Keratinocyte (primary cell): ENCODE results near the gene CD274. TPM values are rescaled to one million over a fixed set of nuclear protein-coding genes. Genes with fewer than 3 reads are reported as not detected.
A peak's percentile ranks its signal among the peaks of the same experiment; 100 is the strongest.

ENCODE experiments used
- DNase-seq: peaks from one replicate; pipeline ENCODE4 v3.0.0-alpha.2; 2011; ENCODE audit warnings: low read depth, missing footprints, low spot score
- FAIRE-seq: peaks from 2 replicates; lab custom pipeline; 2011; peaks lifted over from hg19 to GRCh38; lab: Jason Lieb, UNC
- H2AFZ ChIP-seq: 2 replicates; pipeline ENCODE4 v1.6.0; 2012; ENCODE audit warnings: low read length, control low read depth, inconsistent platforms; ENCODE audit not compliant: control insufficient read depth
- H3K27ac ChIP-seq: 2 replicates; pipeline ENCODE4 v1.5.1; 2011; ENCODE audit warnings: low read length; ENCODE audit not compliant: control insufficient read depth, insufficient read depth
- H3K27me3 ChIP-seq: 3 replicates; pipeline ENCODE4 v1.6.0; 2011; ENCODE audit warnings: low read length; ENCODE audit not compliant: control insufficient read depth, insufficient read depth; ENCODE audit errors: extremely low read depth
- H3K36me3 ChIP-seq, 2 experiments: 2 replicates in 1 of 2; 3 replicates in 1 of 2; pipeline ENCODE4 v1.5.1; 2011; ENCODE audit warnings: low read length in 2 of 2, mild to moderate bottlenecking in 1 of 2; ENCODE audit not compliant: control insufficient read depth in 2 of 2, insufficient read depth in 2 of 2; ENCODE audit errors: extremely low read depth in 1 of 2
- H3K4me1 ChIP-seq: 3 replicates; pipeline ENCODE4 v1.5.1; 2011; ENCODE audit warnings: low read length; ENCODE audit not compliant: control insufficient read depth, insufficient read depth; ENCODE audit errors: extremely low read depth
- H3K4me2 ChIP-seq: 3 replicates; pipeline ENCODE4 v1.6.0; 2011; ENCODE audit warnings: low read depth, low read length; ENCODE audit not compliant: control insufficient read depth, insufficient read depth; ENCODE audit errors: extremely low read depth
- H3K4me3 ChIP-seq, 3 experiments: fragments of 200-600 bp in 1 of 3; sonication (generic) in 1 of 3; 2 replicates in 2 of 3; 3 replicates in 1 of 3; pipeline ENCODE4 v1.5.1; 2011 to 2016; ENCODE audit warnings: low read length in 3 of 3, mild to moderate bottlenecking in 3 of 3, control low read depth in 2 of 3, inconsistent platforms in 1 of 3, low read depth in 1 of 3, mixed read lengths in 1 of 3, mixed run types in 1 of 3, moderate library complexity in 1 of 3; ENCODE audit not compliant: control insufficient read depth in 2 of 3, insufficient read depth in 2 of 3; ENCODE audit errors: extremely low read depth in 1 of 3
- H3K79me2 ChIP-seq: 2 replicates; pipeline ENCODE4 v1.6.0; 2012; ENCODE audit warnings: low read length; ENCODE audit not compliant: control insufficient read depth, insufficient read depth
- H3K9ac ChIP-seq: 3 replicates; pipeline ENCODE4 v1.6.0; 2011; ENCODE audit warnings: low read length; ENCODE audit not compliant: control insufficient read depth, insufficient read depth; ENCODE audit errors: extremely low read depth
- H3K9me1 ChIP-seq: 3 replicates; pipeline ENCODE4 v1.6.0; 2011; ENCODE audit warnings: low read length; ENCODE audit not compliant: control insufficient read depth, insufficient read depth; ENCODE audit errors: extremely low read depth
- H3K9me3 ChIP-seq: 2 replicates; pipeline ENCODE4 v1.5.1; 2012; ENCODE audit warnings: low read depth, low read length; ENCODE audit not compliant: control insufficient read depth
- H4K20me1 ChIP-seq: 3 replicates; pipeline ENCODE4 v1.6.0; 2011; ENCODE audit warnings: low read length; ENCODE audit not compliant: control insufficient read depth, insufficient read depth; ENCODE audit errors: extremely low read depth
- EZH2 ChIP-seq: IDR thresholded peaks from one replicate; pipeline ENCODE4 v1.6.1; 2012; ENCODE audit warnings: inconsistent platforms, mild to moderate bottlenecking, low read length, moderate library complexity
- dilution Hi-C: fragments of 300-500 bp; cut with MboI; formaldehyde crosslinking; loops from one replicate; pipeline ENCODE4 v1.7.0; 2020; ENCODE audit warnings: low sequenced_read_pairs; ENCODE audit not compliant: extremely low pct_ligation_motif_present
- polyA plus RNA-seq, 5 experiments: library from polyadenylated mRNA; depleted of rRNA in 3 of 5; stranded (reverse) in 3 of 5; stranded (forward) in 1 of 5; unstranded in 1 of 5; fragments of >200 nt; gene quantifications; 1 replicate in 1 of 5; 2 replicates in 3 of 5; 3 replicates in 1 of 5; pipeline versions ENCODE4 v1.2.1 to v1.2.3, GENCODE V29; 2011 to 2012; ENCODE audit warnings: missing spikeins in 2 of 5, low read depth in 1 of 5, low replicate concordance in 1 of 5
- TF ChIP-seq, protein P1 (sequence below), 3 experiments: IDR thresholded peaks in 1 of 3; conservative IDR thresholded peaks in 1 of 3; optimal IDR thresholded peaks in 1 of 3; 2 replicates in 2 of 3; 3 replicates in 1 of 3; pipeline versions ENCODE3 to v1.5.1; 2011; ENCODE audit warnings: low read length in 3 of 3, mild to moderate bottlenecking in 3 of 3, moderate library complexity in 2 of 3, control low read depth in 1 of 3, inconsistent platforms in 1 of 3; ENCODE audit not compliant: insufficient read depth in 2 of 3; ENCODE audit errors: extremely low read depth in 1 of 3

The CD274 gene
- polyA plus RNA-seq, 1 donor (not counting 4 experiments of a cell fraction or from before 2014, with no cell fraction given), result 36.3 TPM

DNA sequence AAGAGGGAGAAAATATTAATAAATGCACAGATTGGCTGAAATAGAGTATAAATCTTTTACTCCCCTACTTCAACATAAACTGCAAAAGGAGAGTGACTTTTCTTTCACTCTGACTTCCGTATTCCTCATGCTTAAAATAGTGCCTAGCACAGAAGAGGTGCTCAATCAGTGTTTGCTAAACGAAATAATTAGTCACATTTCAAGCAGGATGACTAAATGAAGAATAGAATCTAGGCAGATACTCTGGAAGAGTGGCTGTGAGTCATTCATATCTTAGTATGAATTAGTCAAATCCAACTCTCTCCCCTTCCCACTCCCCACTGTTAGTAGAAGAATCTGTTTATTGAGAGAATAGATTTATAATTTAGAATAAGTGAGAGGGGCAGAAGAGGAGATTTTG is 4.8 kb downstream of the CD274 start:
- TF ChIP-seq, protein P1, sequence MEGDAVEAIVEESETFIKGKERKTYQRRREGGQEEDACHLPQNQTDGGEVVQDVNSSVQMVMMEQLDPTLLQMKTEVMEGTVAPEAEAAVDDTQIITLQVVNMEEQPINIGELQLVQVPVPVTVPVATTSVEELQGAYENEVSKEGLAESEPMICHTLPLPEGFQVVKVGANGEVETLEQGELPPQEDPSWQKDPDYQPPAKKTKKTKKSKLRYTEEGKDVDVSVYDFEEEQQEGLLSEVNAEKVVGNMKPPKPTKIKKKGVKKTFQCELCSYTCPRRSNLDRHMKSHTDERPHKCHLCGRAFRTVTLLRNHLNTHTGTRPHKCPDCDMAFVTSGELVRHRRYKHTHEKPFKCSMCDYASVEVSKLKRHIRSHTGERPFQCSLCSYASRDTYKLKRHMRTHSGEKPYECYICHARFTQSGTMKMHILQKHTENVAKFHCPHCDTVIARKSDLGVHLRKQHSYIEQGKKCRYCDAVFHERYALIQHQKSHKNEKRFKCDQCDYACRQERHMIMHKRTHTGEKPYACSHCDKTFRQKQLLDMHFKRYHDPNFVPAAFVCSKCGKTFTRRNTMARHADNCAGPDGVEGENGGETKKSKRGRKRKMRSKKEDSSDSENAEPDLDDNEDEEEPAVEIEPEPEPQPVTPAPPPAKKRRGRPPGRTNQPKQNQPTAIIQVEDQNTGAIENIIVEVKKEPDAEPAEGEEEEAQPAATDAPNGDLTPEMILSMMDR (optimal IDR thresholded peaks at IDR 0.05 in 1 of 3, IDR thresholded peaks at IDR 0.05 in 1 of 3, conservative IDR thresholded peaks at IDR 0.05 in 1 of 3; ENCODE audit: extremely low read depth in 1 of 3, insufficient read depth in 2 of 3, low read length in 3 of 3), result no peak
- TF ChIP-seq EZH2, result no peak
- Histone ChIP-seq H3K4me3 (peak overlapping the region in 1 of 3 experiments; percentile 26), H3K36me3 (peaks cover 6 to 19% of the 10 kb centered on the region in 2 experiments), H3K27me3 (no peaks in the 10 kb centered on the region), H3K4me1 (peaks cover 40% of the 10 kb centered on the region), H4K20me1 (no peaks in the 10 kb centered on the region), H3K27ac (peak overlapping the region; percentile 50), H3K9me3 (no peaks in the 10 kb centered on the region), H3K9me1 (no peaks in the 10 kb centered on the region), H3K9ac (peak overlapping the region; percentile 11), H2AFZ (no peak overlapping the region), H3K4me2 (peak overlapping the region; percentile 99), H3K79me2 (peaks cover 96% of the 10 kb centered on the region)
- FAIRE-seq, result peak; percentile 95
- no peak for DNase-seq
- dilution Hi-C loops, result no loop called here

DNA sequence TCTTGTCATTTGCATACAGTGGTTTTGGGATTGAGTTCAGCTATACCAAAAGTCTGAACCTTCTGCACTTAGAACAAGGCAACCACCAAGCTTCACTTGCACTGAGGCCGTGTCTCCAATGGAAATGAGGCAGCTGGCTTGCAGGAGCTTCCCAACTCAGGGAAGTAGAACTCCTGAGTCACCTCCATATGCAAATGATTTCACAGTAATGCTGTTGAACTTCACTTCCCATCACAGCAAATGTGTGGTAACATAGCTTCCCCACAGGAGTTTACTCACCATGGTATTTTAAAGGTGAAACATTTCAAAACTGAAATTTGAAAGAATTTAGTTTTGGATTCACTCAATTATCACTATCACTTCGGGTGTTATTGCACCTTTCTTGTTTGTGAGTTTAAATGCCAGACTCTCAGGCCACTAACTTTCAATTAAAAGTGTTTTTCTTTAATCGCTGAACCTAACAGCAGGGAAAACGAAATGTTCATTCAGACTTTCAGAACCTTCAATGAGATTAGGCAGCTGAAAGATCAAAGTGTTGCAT is 9.0 kb downstream of the CD274 start:
- no peak for DNase-seq
- no peaks in the 10 kb centered on the region for H3K9me1 ChIP-seq
- peak; percentile 86 for FAIRE-seq

More for the DNA sequence above, 9.0 kb downstream of the CD274 start:
- Histone ChIP-seq H3K9me3 (no peaks in the 10 kb centered on the region), H4K20me1 (no peaks in the 10 kb centered on the region), H3K4me1 (peaks cover 19% of the 10 kb centered on the region), H3K27ac (no peak overlapping the region), H3K4me3 (no peak overlapping the region), H2AFZ (no peak overlapping the region), H3K27me3 (no peaks in the 10 kb centered on the region), H3K4me2 (no peak overlapping the region), H3K36me3 (peaks cover 11 to 44% of the 10 kb centered on the region in 2 experiments), H3K9ac (no peak overlapping the region), H3K79me2 (peaks cover 75% of the 10 kb centered on the region)
- TF ChIP-seq, protein P1 (optimal IDR thresholded peaks at IDR 0.05 in 1 of 3, IDR thresholded peaks at IDR 0.05 in 1 of 3, conservative IDR thresholded peaks at IDR 0.05 in 1 of 3; ENCODE audit: extremely low read depth in 1 of 3, insufficient read depth in 2 of 3, low read length in 3 of 3), result no peak
- no peak for TF ChIP-seq EZH2
- dilution Hi-C loops, result no loop called here
